C4-2B (cell line): ENCODE data around the gene TBC1D9.

Experiments
- H3K27ac ChIP-seq: fragments of 450-650 bp; 2 replicates; pipeline ENCODE4 v1.5.1; 2017
- ZFX ChIP-seq: fragments of 450-650 bp; IDR thresholded peaks from 2 replicates; pipeline ENCODE4 v1.6.1; 2017
- TF ChIP-seq, protein P1 (sequence below): fragments of 450-650 bp; conservative IDR thresholded peaks from 2 replicates; pipeline ENCODE4 v1.5.1; 2017; ENCODE audit warnings: mild to moderate bottlenecking

The TBC1D9 gene

DNA sequence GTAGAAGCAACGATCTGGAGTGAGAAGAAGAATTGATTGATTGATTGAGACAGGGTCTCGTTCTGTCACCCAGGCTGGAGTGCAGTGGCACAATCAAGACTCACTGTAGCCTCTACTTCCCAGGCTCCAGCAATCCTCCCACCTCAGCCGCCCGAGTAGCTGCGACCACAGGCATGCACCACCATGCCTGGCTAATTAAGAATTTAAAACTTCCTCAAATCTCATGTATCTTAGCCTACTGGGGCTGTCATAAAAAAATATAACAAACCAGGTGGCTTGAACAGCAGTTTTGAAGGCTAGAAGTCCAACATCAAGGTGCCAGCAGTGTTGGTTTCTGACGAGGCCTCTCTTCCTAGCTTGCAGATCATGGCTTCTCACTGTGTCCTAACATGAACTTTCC, 18.3 kb upstream of the TBC1D9 start:
- H3K27ac ChIP-seq = no peak overlapping the region
- TF ChIP-seq, protein P1, sequence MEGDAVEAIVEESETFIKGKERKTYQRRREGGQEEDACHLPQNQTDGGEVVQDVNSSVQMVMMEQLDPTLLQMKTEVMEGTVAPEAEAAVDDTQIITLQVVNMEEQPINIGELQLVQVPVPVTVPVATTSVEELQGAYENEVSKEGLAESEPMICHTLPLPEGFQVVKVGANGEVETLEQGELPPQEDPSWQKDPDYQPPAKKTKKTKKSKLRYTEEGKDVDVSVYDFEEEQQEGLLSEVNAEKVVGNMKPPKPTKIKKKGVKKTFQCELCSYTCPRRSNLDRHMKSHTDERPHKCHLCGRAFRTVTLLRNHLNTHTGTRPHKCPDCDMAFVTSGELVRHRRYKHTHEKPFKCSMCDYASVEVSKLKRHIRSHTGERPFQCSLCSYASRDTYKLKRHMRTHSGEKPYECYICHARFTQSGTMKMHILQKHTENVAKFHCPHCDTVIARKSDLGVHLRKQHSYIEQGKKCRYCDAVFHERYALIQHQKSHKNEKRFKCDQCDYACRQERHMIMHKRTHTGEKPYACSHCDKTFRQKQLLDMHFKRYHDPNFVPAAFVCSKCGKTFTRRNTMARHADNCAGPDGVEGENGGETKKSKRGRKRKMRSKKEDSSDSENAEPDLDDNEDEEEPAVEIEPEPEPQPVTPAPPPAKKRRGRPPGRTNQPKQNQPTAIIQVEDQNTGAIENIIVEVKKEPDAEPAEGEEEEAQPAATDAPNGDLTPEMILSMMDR = no peak
- no peak for TF ChIP-seq ZFX

- TF ChIP-seq, protein P1 = no peak
- no peak for TF ChIP-seq ZFX
- no peak overlapping the region for H3K27ac ChIP-seq
Observed at GRCh38 chr4:140769209-140769608, 13.0 kb upstream of the TBC1D9 start.

- H3K27ac ChIP-seq = no peak overlapping the region
- TF ChIP-seq, protein P1 = no peak
- TF ChIP-seq ZFX = no peak
Observed at GRCh38 chr4:140764785-140765392, 8.7 kb upstream of the TBC1D9 start.

DNA sequence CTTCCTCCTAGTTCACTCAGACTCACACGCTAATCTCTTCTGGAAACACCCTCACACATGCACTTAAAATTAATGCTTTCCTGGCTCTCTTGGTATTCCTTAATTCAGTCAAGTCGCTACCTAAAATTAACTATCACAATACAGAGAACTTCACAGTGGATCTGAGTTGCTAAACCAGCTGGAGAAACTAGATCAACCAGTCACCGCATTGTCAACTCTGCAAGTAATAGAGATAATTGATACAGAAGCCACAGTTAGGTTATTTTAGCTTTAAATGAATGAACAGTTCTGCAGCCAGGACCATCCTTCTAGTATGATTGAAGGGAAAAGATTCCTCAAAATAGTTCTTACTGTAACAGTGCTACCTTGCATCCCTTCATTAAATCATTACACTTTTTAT, 6.0 kb upstream of the TBC1D9 start:
- TF ChIP-seq, protein P1 = no peak
- TF ChIP-seq ZFX = no peak
- H3K27ac ChIP-seq = no peak overlapping the region

DNA sequence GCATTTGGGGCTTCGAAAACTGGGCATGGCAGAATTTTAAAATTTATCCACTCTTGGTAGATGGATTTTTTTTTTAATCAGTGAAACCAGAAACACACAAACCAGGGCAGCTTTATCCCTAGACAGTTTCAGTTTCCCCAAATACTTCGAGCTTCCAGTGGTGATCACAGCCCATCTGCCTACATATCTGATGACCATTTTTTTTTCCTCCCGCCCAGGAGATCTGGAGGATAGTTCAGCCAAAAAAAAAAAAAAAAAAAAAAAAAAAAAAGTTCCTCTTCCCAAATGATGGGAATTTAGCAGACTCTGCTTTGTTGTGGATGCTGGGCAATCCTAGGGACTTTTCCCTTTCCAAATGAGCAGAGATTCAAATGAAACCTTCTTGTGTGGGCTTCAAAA, 1.0 kb upstream of the TBC1D9 start:
- TF ChIP-seq, protein P1 = no peak; the same call in 1 of the 2 replicates
- TF ChIP-seq ZFX = no peak
- peak overlapping the region; percentile 99 for H3K27ac ChIP-seq

DNA sequence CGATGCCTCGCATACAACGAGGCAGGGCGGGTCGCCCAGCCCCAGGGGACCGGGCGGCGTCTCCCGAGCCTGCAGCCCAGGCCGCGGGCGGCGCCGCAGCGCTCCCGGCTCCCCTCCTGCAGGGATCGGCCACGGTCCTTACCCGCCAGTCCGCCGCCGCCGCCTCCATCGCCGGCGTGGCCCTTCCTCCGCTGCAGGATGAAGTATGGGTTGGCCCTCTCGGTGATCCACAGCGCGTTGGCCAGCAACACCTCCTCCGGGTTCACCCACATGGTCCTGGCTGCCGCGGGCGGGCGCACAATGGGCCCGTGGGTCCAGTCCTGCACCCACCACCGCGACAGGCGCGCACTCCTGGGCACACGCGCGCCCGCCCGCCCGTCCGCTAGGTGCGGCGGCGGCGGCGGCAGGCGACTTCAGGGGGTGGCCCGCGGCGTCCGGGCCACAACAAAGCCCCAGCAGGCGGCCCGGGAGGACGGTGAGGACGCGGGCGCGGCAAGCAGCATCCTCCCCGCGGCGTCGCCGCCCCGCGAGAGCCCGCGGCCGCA, 339 bp downstream of the TBC1D9 start:
- TF ChIP-seq ZFX = peak; percentile 82
- TF ChIP-seq, protein P1 = no peak
- peak overlapping the region; percentile 99 for H3K27ac ChIP-seq

GRCh38 chr4:140754918-140755773, 1.0 kb downstream of the TBC1D9 start:
- no peak for TF ChIP-seq ZFX
- TF ChIP-seq, protein P1 = no peak
- H3K27ac ChIP-seq = peak overlapping the region; percentile 99
